SK-N-SH (cell line): ENCODE measurements around the gene DAB2IP. TPM values are rescaled to one million over a fixed set of nuclear protein-coding genes. Genes with fewer than 3 reads are reported as not detected.

Experiments used
- CTCF ChIA-PET: fragments of 300-600, 350-600 bp; formaldehyde crosslinking; extraction: SDS; loops from one replicate; lab custom pipeline; 2021; lab: Yijun Ruan, JAX
- POLR2A ChIA-PET: fragments of 350-600 bp; sonication (Branson Sonifier 250); formaldehyde crosslinking; extraction: SDS; loops from one replicate; lab custom pipeline; 2020; ENCODE audit warnings: antibody characterized with exemption, inconsistent platforms; lab: Yijun Ruan, JAX
- DNase-seq: peaks from one replicate; pipeline ENCODE4 v3.0.0; 2012
- H2AFZ ChIP-seq: fragments of 200-600 bp; sonication (generic); 2 replicates; pipeline ENCODE4 v1.8.1; 2016; ENCODE audit warnings: antibody characterized with exemption, mild to moderate bottlenecking, low read depth
- H3F3A ChIP-seq: fragments of 200-600 bp; sonication (generic); replicated peaks from 2 replicates; pipeline ENCODE3; 2016; ENCODE audit warnings: antibody characterized with exemption, mild to moderate bottlenecking; ENCODE audit not compliant: insufficient read depth
- H3K27ac ChIP-seq, 2 experiments: fragments of 200-500 bp in 1 of 2; fragments of 200-600 bp in 1 of 2; sonication (Bioruptor generic) in 1 of 2; sonication (generic), shearing (Covaris generic) in 1 of 2; 2 replicates each; pipeline versions ENCODE4 v1.5.1 to v1.6.1; 2014 to 2016; ENCODE audit warnings: low read depth in 2 of 2, inconsistent platforms in 1 of 2, low read length in 1 of 2, mild to moderate bottlenecking in 1 of 2, mixed read lengths in 1 of 2
- H3K27me3 ChIP-seq: fragments of 200-600 bp; sonication (generic), shearing (Covaris generic); 2 replicates; pipeline ENCODE4 v1.6.1; 2016; ENCODE audit warnings: mixed run types; ENCODE audit not compliant: insufficient read depth
- H3K36me3 ChIP-seq, 2 experiments: fragments of 200-500 bp in 1 of 2; fragments of 200-600 bp in 1 of 2; sonication (Bioruptor generic) in 1 of 2; sonication (generic) in 1 of 2; replicated peaks in 1 of 2; 2 replicates each; pipeline versions ENCODE3 to v1.5.1; 2014 to 2016; ENCODE audit warnings: low read length in 1 of 2, mild to moderate bottlenecking in 1 of 2; ENCODE audit not compliant: insufficient read depth in 2 of 2, control insufficient read depth in 1 of 2
- H3K4me1 ChIP-seq, 2 experiments: fragments of 200-500 bp in 1 of 2; fragments of 200-600 bp in 1 of 2; sonication (Bioruptor generic) in 1 of 2; sonication (generic), shearing (Covaris generic) in 1 of 2; 2 replicates each; pipeline versions ENCODE4 v1.5.1 to v1.6.1; 2014 to 2016; ENCODE audit warnings: low read depth in 1 of 2, low read length in 1 of 2, mixed run types in 1 of 2; ENCODE audit not compliant: insufficient read depth in 2 of 2, control insufficient read depth in 1 of 2
- H3K4me2 ChIP-seq: fragments of 200-600 bp; sonication (generic), shearing (Covaris generic); 2 replicates; pipeline ENCODE4 v1.6.1; 2017; ENCODE audit warnings: mixed run types
- H3K4me3 ChIP-seq, 2 experiments: fragments of 200-500 bp in 1 of 2; fragments of 200-600 bp in 1 of 2; sonication (Bioruptor generic) in 1 of 2; sonication (generic), shearing (Covaris generic) in 1 of 2; 2 replicates each; pipeline versions ENCODE4 v1.5.1 to v1.8.1; 2014 to 2016; ENCODE audit warnings: low read depth in 2 of 2, inconsistent platforms in 1 of 2, low read length in 1 of 2, mild to moderate bottlenecking in 1 of 2, mixed read lengths in 1 of 2, moderate library complexity in 1 of 2
- H3K79me2 ChIP-seq: fragments of 200-600 bp; sonication (generic); 2 replicates; pipeline ENCODE4 v1.8.1; 2017; ENCODE audit warnings: mild to moderate bottlenecking; ENCODE audit not compliant: insufficient read depth
- H3K9ac ChIP-seq: fragments of 200-600 bp; sonication (generic); 2 replicates; pipeline ENCODE4 v1.6.1; 2017; ENCODE audit warnings: mixed run types
- H3K9me2 ChIP-seq: fragments of 200-600 bp; sonication (generic); 2 replicates; pipeline ENCODE4 v1.6.1; 2017; ENCODE audit warnings: mixed run types
- H3K9me3 ChIP-seq: fragments of 200-600 bp; sonication (generic); 2 replicates; pipeline ENCODE4 v1.6.1; 2017; ENCODE audit warnings: mixed run types, mild to moderate bottlenecking, moderate library complexity
- H4K20me1 ChIP-seq: fragments of 200-600 bp; sonication (generic); 2 replicates; pipeline ENCODE4 v1.6.1; 2017; ENCODE audit warnings: mild to moderate bottlenecking, mixed run types; ENCODE audit not compliant: insufficient read depth
- EP300 ChIP-seq, 2 experiments: IDR thresholded peaks; 2 replicates each; pipeline versions ENCODE4 v1.4.0 to v1.6.1; 2012; ENCODE audit warnings: borderline replicate concordance in 1 of 2, low read depth in 1 of 2, low read length in 1 of 2
- FOSL2 ChIP-seq: IDR thresholded peaks from 2 replicates; pipeline ENCODE4 v1.4.0; 2012; ENCODE audit warnings: low read depth, mild to moderate bottlenecking, moderate library complexity, borderline replicate concordance
- FOXJ3 ChIP-seq: sonication (generic); formaldehyde crosslinking; IDR thresholded peaks from 2 replicates; pipeline ENCODE4 v1.5.1; 2020; ENCODE audit warnings: mild to moderate bottlenecking, missing genetic modification reagents
- GABPA ChIP-seq: IDR thresholded peaks from 2 replicates; pipeline ENCODE4 v1.4.0; 2012; ENCODE audit warnings: low read depth, mild to moderate bottlenecking
- GATA2 ChIP-seq: sonication (generic); formaldehyde crosslinking; IDR thresholded peaks from 2 replicates; pipeline ENCODE4 v1.5.0; 2020; ENCODE audit warnings: mild to moderate bottlenecking, missing genetic modification reagents
- JUND ChIP-seq: IDR thresholded peaks from 2 replicates; pipeline ENCODE4 v1.4.0; 2012
- NRF1 ChIP-seq: IDR thresholded peaks from 2 replicates; pipeline ENCODE4 v1.6.1; 2012; ENCODE audit warnings: low read depth, mild to moderate bottlenecking, low read length
- POLR2AphosphoS5 ChIP-seq: IDR thresholded peaks from 2 replicates; pipeline ENCODE4 v1.6.1; 2012; ENCODE audit warnings: low read depth, low read length
- RCOR1 ChIP-seq: fragments of 150-350 bp; IDR thresholded peaks from 2 replicates; pipeline ENCODE4 v1.6.1; 2017; ENCODE audit warnings: antibody characterized with exemption, low read length
- RFX5 ChIP-seq: IDR thresholded peaks from 2 replicates; pipeline ENCODE4 v1.6.1; 2012; ENCODE audit warnings: mild to moderate bottlenecking, improper control_type of control experiment, low read length
- SMC3 ChIP-seq: IDR thresholded peaks from 2 replicates; pipeline ENCODE4 v1.6.1; 2012; ENCODE audit warnings: low read depth, low read length, improper control_type of control experiment
- TAF1 ChIP-seq: IDR thresholded peaks from 2 replicates; pipeline ENCODE4 v1.6.1; 2012; ENCODE audit warnings: low read depth, mild to moderate bottlenecking, low read length, moderate library complexity, borderline replicate concordance
- WGBS: methylation state at CpG from one replicate; pipeline ENCODE4 v1.1.6; 2017; ENCODE audit warnings: low lambda C conversion rate; 5-methylcytosine and 5-hydroxymethylcytosine counted together
- polyA plus RNA-seq, 3 experiments: library from polyadenylated mRNA; depleted of rRNA; stranded (reverse); fragments of >200 nt; gene quantifications; 2 replicates each; pipeline ENCODE4 v1.2.3, GENCODE V29; 2012
- TF ChIP-seq, protein P1 (sequence below): IDR thresholded peaks from 2 replicates; pipeline ENCODE4 v1.4.0; 2012; ENCODE audit warnings: low read depth
- TF ChIP-seq, protein P2 (sequence below): IDR thresholded peaks from 2 replicates; pipeline ENCODE4 v1.4.0; 2012; ENCODE audit warnings: low read depth, borderline replicate concordance
- TF ChIP-seq, protein P3 (sequence below): fragments of 150-350 bp; IDR thresholded peaks from 2 replicates; pipeline ENCODE4 v1.6.1; 2016; ENCODE audit warnings: mild to moderate bottlenecking, low read depth, low read length
- TF ChIP-seq, protein P4 (sequence below): IDR thresholded peaks from 2 replicates; pipeline ENCODE4; 2012

The DAB2IP gene
- polyA plus RNA-seq, 1 of the 3 experiments (the other 2 are of a cell fraction), result 21.4 TPM

DNA sequence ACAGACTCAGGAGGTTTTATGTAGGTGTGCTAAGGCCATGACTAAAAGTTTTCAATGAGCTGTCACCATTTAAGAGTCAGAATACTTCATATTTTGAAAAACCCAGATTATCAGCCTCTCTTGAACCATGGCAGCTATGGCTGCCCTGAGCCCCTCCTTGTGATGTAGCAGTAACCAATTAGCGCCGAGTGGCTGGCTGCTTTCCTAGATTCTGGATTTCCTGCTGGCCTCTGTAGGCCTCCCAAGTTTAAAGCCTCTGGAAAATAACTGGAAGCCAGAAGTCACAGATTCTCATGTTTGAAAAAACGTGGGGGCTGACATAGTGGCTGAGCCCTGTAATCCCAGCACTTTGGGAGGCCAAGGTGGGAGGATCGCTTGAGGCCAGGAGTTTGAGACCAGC is 25.5 kb downstream of the DAB2IP start (continued):
- TF ChIP-seq, protein P1, sequence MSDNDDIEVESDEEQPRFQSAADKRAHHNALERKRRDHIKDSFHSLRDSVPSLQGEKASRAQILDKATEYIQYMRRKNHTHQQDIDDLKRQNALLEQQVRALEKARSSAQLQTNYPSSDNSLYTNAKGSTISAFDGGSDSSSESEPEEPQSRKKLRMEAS, result no peak
- no peak for TF ChIP-seq GABPA

DNA sequence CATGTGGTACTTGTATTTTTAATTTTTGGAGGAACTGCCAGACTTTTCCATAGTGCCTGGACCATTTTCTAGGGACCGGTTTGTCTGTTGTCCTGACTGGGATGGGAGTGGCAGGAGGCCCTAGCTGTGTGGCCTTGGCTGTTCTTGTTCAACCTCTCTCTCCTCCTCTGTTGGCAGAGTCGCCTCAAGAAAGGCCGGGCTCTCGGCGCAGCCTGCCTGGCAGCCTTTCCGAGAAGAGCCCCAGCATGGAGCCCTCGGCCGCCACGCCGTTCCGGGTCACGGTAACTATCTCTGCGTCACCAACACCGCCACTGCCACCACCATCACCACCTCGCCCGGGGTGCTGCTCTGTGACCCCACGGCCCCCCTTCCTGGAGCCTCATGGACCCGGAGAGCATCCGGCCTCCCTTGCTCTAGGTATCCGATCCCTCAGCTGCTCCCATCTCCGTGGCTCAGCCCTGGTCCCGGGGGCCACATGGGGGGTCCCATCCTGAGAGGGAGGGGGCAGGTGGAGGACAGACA is 27.1 kb downstream of the DAB2IP start:
- H3K4me2 ChIP-seq, result no peak overlapping the region
- no peaks in the 10 kb centered on the region for H3F3A ChIP-seq
- no peaks in the 10 kb centered on the region for H3K9me3 ChIP-seq
- no peak overlapping the region for H3K4me3 ChIP-seq
- peaks cover 7 to 11% of the 10 kb centered on the region in 2 experiments for H3K36me3 ChIP-seq
- DNase-seq, result no peak
- H3K27ac ChIP-seq, result no peak overlapping the region
- peaks cover 6% of the 10 kb centered on the region; the same call in 1 of the 2 replicates for H4K20me1 ChIP-seq
- H3K79me2 ChIP-seq, result no peaks in the 10 kb centered on the region
- no peak overlapping the region for H2AFZ ChIP-seq
- H3K9me2 ChIP-seq, result no peaks in the 10 kb centered on the region
- CTCF ChIA-PET, result interaction anchor here (1.3 to 13.8 kb wide), 5 partner anchors 9 to 132 kb away, joined by 3 to 194 read pairs (median 21); no protein-coding TSS in a partner anchor
- 97% methylated on average over 20 of the region's 22 CpGs for WGBS
- POLR2A ChIA-PET, result no interaction called here
- H3K4me1 ChIP-seq, result peaks cover 19% of the 10 kb centered on the region in 2 experiments; a peak in 3 of 4 replicates
- no peaks in the 10 kb centered on the region for H3K27me3 ChIP-seq
- no peak overlapping the region for H3K9ac ChIP-seq
- TF ChIP-seq, protein P2, sequence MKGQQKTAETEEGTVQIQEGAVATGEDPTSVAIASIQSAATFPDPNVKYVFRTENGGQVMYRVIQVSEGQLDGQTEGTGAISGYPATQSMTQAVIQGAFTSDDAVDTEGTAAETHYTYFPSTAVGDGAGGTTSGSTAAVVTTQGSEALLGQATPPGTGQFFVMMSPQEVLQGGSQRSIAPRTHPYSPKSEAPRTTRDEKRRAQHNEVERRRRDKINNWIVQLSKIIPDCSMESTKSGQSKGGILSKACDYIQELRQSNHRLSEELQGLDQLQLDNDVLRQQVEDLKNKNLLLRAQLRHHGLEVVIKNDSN, result no peak
- no peak for TF ChIP-seq JUND
- TF ChIP-seq GATA2 (CRISPR knock-in tag), result no peak
- TF ChIP-seq SMC3, result no peak
- TF ChIP-seq EP300 (IDR thresholded peaks at IDR 0.05; ENCODE audit: borderline replicate concordance in 1 of 2, low read depth in 1 of 2, low read length in 1 of 2), result no peak
- TF ChIP-seq, protein P3, sequence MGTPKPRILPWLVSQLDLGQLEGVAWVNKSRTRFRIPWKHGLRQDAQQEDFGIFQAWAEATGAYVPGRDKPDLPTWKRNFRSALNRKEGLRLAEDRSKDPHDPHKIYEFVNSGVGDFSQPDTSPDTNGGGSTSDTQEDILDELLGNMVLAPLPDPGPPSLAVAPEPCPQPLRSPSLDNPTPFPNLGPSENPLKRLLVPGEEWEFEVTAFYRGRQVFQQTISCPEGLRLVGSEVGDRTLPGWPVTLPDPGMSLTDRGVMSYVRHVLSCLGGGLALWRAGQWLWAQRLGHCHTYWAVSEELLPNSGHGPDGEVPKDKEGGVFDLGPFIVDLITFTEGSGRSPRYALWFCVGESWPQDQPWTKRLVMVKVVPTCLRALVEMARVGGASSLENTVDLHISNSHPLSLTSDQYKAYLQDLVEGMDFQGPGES, result no peak
- TF ChIP-seq, protein P4, sequence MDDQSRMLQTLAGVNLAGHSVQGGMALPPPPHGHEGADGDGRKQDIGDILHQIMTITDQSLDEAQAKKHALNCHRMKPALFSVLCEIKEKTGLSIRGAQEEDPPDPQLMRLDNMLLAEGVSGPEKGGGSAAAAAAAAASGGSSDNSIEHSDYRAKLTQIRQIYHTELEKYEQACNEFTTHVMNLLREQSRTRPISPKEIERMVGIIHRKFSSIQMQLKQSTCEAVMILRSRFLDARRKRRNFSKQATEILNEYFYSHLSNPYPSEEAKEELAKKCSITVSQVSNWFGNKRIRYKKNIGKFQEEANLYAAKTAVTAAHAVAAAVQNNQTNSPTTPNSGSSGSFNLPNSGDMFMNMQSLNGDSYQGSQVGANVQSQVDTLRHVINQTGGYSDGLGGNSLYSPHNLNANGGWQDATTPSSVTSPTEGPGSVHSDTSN, result no peak
- TF ChIP-seq NRF1, result no peak
- TF ChIP-seq RCOR1, result no peak
- no peak for TF ChIP-seq FOSL2
- no peak for TF ChIP-seq RFX5
- no peak for TF ChIP-seq TAF1
- TF ChIP-seq FOXJ3 (CRISPR knock-in tag), result no peak
- no peak for TF ChIP-seq POLR2AphosphoS5
